GM18505 (cell line): ENCODE results near the gene H3-3A.

Experiments
- ATAC-seq: cut with Tn5 transposase; IDR thresholded peaks from one replicate; pipeline ENCODE4 v1.9.1; 2021; ENCODE audit not compliant: unreplicated experiment
- POLR2A ChIP-seq: IDR thresholded peaks from 4 replicates; pipeline ENCODE4 v1.6.1; 2011; ENCODE audit warnings: borderline replicate concordance; ENCODE audit not compliant: insufficient read depth, insufficient read length; ENCODE audit errors: extremely low read depth

H3-3A gene

GRCh38 chr1:226100436-226101391, 38.2 kb downstream of the H3-3A start:
- TF ChIP-seq POLR2A, result no peak
- ATAC-seq, result no peak

- ATAC-seq, result no peak
- TF ChIP-seq POLR2A, result no peak
Observed at GRCh38 chr1:226104671-226105121, 42.2 kb downstream of the H3-3A start.

- no peak for ATAC-seq
- no peak for TF ChIP-seq POLR2A
Observed at GRCh38 chr1:226107471-226108460, 45.2 kb downstream of the H3-3A start.

- no peak for TF ChIP-seq POLR2A
- ATAC-seq, result no peak
Observed at GRCh38 chr1:226108935-226109828, 46.7 kb downstream of the H3-3A start.

- peak; percentile 37 for TF ChIP-seq POLR2A
- peak; percentile 66 for ATAC-seq
Observed at GRCh38 chr1:226109829-226110248, 47.3 kb downstream of the H3-3A start.

- peak; percentile 87 for TF ChIP-seq POLR2A
- peak; percentile 75 for ATAC-seq
Observed at GRCh38 chr1:226110249-226111097, 48.0 kb downstream of the H3-3A start.

- no peak for ATAC-seq
- no peak for TF ChIP-seq POLR2A
Observed at GRCh38 chr1:226111098-226111882, 48.8 kb downstream of the H3-3A start.

GRCh38 chr1:226111883-226112261, 49.4 kb downstream of the H3-3A start:
- no peak for ATAC-seq
- TF ChIP-seq POLR2A, result no peak

GRCh38 chr1:226112626-226113025, 50.1 kb downstream of the H3-3A start:
- ATAC-seq, result no peak
- TF ChIP-seq POLR2A, result no peak

GRCh38 chr1:226116673-226117072, 54.2 kb downstream of the H3-3A start:
- no peak for TF ChIP-seq POLR2A
- ATAC-seq, result no peak

- no peak for TF ChIP-seq POLR2A
- ATAC-seq, result no peak
Observed at GRCh38 chr1:226117330-226117729, 54.8 kb downstream of the H3-3A start.
